ENCODE measurements around the gene CEP55. TPM values are rescaled to one million over a fixed set of nuclear protein-coding genes. Genes with fewer than 3 reads are reported as not detected.

Gene CEP55
- total and polyA plus RNA-seq, 10 of the 15 experiments (the other 5 are each of a cell fraction or from before 2014, with no cell fraction given): 14.6 to 83.6 (median 52.0) TPM

- Histone ChIP-seq H3K9me3 (replicated peaks; ENCODE audit: control insufficient read depth, insufficient read depth, low read length) (no peaks in the 10 kb centered on the region), H4K20me1 (ENCODE audit: control insufficient read depth, insufficient read depth) (no peaks in the 10 kb centered on the region), H3K4me1 (ENCODE audit: control insufficient read depth, insufficient read depth, low read length) (no peaks in the 10 kb centered on the region), H3K27me3 (replicated peaks in 1 of 2; ENCODE audit: control insufficient read depth in 2 of 2, insufficient read depth in 2 of 2, low read length in 1 of 2) (no peaks in the 10 kb centered on the region), H3K9ac (ENCODE audit: control insufficient read depth, insufficient read depth, low read length) (no peak overlapping the region), H3K27ac (ENCODE audit: control insufficient read depth, insufficient read depth) (no peak overlapping the region), H3K4me2 (ENCODE audit: control insufficient read depth, insufficient read depth) (no peak overlapping the region), H2AFZ (ENCODE audit: control insufficient read depth, low read depth, low read length) (no peak overlapping the region), H3K79me2 (ENCODE audit: control insufficient read depth, insufficient read depth, low read length) (no peaks in the 10 kb centered on the region), H3K36me3 (ENCODE audit: control insufficient read depth in 2 of 2, insufficient read depth in 2 of 2, low read length in 1 of 2) (no peaks in the 10 kb centered on the region), H3K4me3 (no peak overlapping the region)
- TF ChIP-seq CHD1 (IDR thresholded peaks at IDR 0.05; ENCODE audit: low read depth, low read length): no peak
- no peak for TF ChIP-seq E2F8 (IDR thresholded peaks at IDR 0.05; ENCODE audit: low read depth, partially characterized antibody)
- no peak for TF ChIP-seq ESRRA (IDR thresholded peaks at IDR 0.05; ENCODE audit: low read length)
- no peak for TF ChIP-seq HDAC6 (IDR thresholded peaks at IDR 0.05; ENCODE audit: unreplicated experiment)
- in situ Hi-C loops (cut with MboI) (no loop called here), intact Hi-C loops (cut with micrococcal nuclease; ENCODE audit: unreplicated experiment) (no loop called here)
- no peak for FAIRE-seq
- CTCF ChIA-PET: interaction anchor here (2.6 kb wide), 1 partner anchor 34 kb away, joined by 10 read pairs; the partner anchor contains the start of gene MYOF
- 12% methylated on average over 3 of the region's 3 CpGs for WGBS (ENCODE audit: insufficient coverage, insufficient replicate concordance, low lambda C conversion rate, missing lambda C conversion rate)
- RAD21 ChIA-PET (ENCODE audit: unreplicated experiment): no interaction called here
- no TSS peak for BruUV-seq (replicated peaks)
- no peak for DNase-seq (ENCODE audit: low read depth, low spot score)
- no peak for ATAC-seq
- SMC1A ChIA-PET (ENCODE audit: uncharacterized antibody, unreplicated experiment): no interaction called here
- POLR2A ChIA-PET: no interaction called here
These were observed 48.4 kb upstream of the CEP55 start for GRCh38 chr10:93447970-93448369.

All from GM12878 (cell line).